Measurements from ENCODE around the gene RND2. TPM values are rescaled to one million over a fixed set of nuclear protein-coding genes. Genes with fewer than 3 reads are reported as not detected.

Gene RND2
- total and polyA plus RNA-seq, 9 of the 15 experiments (the other 6 are each of a cell fraction or from before 2014, with no cell fraction given): 0.15 to 1.9 (median 0.98) TPM

- 0 out of 2 replicates have a peak, but pooled peaks have one; percentile 12 for TF ChIP-seq FOSL1 (tag; conservative IDR thresholded peaks at IDR 0.05)
- TF ChIP-seq ZNF408 (CRISPR knock-in tag; IDR thresholded peaks at IDR 0.05; ENCODE audit: low read depth): no peak
- no peak for TF ChIP-seq KAT8 (IDR thresholded peaks at IDR 0.05; ENCODE audit: low read depth)
- TF ChIP-seq WHSC1 (IDR thresholded peaks at IDR 0.05; ENCODE audit: low read length): no peak
- TF ChIP-seq, protein P1, sequence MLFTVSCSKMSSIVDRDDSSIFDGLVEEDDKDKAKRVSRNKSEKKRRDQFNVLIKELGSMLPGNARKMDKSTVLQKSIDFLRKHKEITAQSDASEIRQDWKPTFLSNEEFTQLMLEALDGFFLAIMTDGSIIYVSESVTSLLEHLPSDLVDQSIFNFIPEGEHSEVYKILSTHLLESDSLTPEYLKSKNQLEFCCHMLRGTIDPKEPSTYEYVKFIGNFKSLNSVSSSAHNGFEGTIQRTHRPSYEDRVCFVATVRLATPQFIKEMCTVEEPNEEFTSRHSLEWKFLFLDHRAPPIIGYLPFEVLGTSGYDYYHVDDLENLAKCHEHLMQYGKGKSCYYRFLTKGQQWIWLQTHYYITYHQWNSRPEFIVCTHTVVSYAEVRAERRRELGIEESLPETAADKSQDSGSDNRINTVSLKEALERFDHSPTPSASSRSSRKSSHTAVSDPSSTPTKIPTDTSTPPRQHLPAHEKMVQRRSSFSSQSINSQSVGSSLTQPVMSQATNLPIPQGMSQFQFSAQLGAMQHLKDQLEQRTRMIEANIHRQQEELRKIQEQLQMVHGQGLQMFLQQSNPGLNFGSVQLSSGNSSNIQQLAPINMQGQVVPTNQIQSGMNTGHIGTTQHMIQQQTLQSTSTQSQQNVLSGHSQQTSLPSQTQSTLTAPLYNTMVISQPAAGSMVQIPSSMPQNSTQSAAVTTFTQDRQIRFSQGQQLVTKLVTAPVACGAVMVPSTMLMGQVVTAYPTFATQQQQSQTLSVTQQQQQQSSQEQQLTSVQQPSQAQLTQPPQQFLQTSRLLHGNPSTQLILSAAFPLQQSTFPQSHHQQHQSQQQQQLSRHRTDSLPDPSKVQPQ (CRISPR knock-in tag; IDR thresholded peaks at IDR 0.05; ENCODE audit: borderline replicate concordance): no peak
- TF ChIP-seq SMC3 (conservative IDR thresholded peaks at IDR 0.05; ENCODE audit: insufficient read depth, low read depth, low read length): no peak
- TF ChIP-seq CHCHD3 (CRISPR knock-in tag; IDR thresholded peaks at IDR 0.05): no peak
- TF ChIP-seq ATF2 (CRISPR knock-in tag; IDR thresholded peaks at IDR 0.05): no peak
- no peak for TF ChIP-seq PCBP2 (IDR thresholded peaks at IDR 0.05; ENCODE audit: low read depth, low read length, poor library complexity, severe bottlenecking)
- TF ChIP-seq ZFP91 (CRISPR knock-in tag; IDR thresholded peaks at IDR 0.05): no peak
- TF ChIP-seq SNAPC5 (CRISPR knock-in tag; IDR thresholded peaks at IDR 0.05): no peak
- TF ChIP-seq SMARCE1 (IDR thresholded peaks at IDR 0.05): 0 out of 2 replicates have a peak, but pooled peaks have one; percentile 13
- TF ChIP-seq NR4A1 (CRISPR knock-in tag; IDR thresholded peaks at IDR 0.05): no peak
- no peak for TF ChIP-seq NR4A1 (tag; IDR thresholded peaks at IDR 0.05)
- TF ChIP-seq ZNF561 (CRISPR knock-in tag; conservative IDR thresholded peaks at IDR 0.05): no peak
- no peak for TF ChIP-seq RAD51 (IDR thresholded peaks at IDR 0.05; ENCODE audit: borderline replicate concordance, low read depth)
- TF ChIP-seq CHD4 (IDR thresholded peaks at IDR 0.05; ENCODE audit: insufficient read depth, insufficient replicate concordance, low read depth, low read length, poor library complexity, severe bottlenecking): no peak
- TF ChIP-seq SPI1 (IDR thresholded peaks at IDR 0.05; ENCODE audit: borderline replicate concordance, low read depth, low read length): no peak
- TF ChIP-seq, protein P2, sequence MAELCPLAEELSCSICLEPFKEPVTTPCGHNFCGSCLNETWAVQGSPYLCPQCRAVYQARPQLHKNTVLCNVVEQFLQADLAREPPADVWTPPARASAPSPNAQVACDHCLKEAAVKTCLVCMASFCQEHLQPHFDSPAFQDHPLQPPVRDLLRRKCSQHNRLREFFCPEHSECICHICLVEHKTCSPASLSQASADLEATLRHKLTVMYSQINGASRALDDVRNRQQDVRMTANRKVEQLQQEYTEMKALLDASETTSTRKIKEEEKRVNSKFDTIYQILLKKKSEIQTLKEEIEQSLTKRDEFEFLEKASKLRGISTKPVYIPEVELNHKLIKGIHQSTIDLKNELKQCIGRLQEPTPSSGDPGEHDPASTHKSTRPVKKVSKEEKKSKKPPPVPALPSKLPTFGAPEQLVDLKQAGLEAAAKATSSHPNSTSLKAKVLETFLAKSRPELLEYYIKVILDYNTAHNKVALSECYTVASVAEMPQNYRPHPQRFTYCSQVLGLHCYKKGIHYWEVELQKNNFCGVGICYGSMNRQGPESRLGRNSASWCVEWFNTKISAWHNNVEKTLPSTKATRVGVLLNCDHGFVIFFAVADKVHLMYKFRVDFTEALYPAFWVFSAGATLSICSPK (IDR thresholded peaks at IDR 0.05; ENCODE audit: borderline replicate concordance): peak; percentile 54; the same call in 1 of the 2 replicates
- no peak for TF ChIP-seq NFIC (IDR thresholded peaks at IDR 0.05)
These were observed 44.1 kb upstream of the RND2 start (continued) for GRCh38 chr17:42980766-42981397.

Measured in K562 (cell line).